Cardiac fibroblast (primary cell): ENCODE results near the gene CHMP1A.

ENCODE experiments used
- DNase-seq, 2 donors: peaks; one replicate each; pipeline versions ENCODE4 v3.0.0 to v3.0.0-alpha.2; 2010; ENCODE audit warnings: low read depth in 2 of 2
- H3K4me3 ChIP-seq, 2 donors: replicated peaks in 1 of 2; 1 replicate in 1 of 2; 2 replicates in 1 of 2; pipeline ENCODE4 v1.5.1; 2011; ENCODE audit warnings: low read depth in 2 of 2, low read length in 2 of 2, mild to moderate bottlenecking in 2 of 2, moderate library complexity in 1 of 2
- TF ChIP-seq, protein P1 (sequence below): IDR thresholded peaks from one replicate; pipeline ENCODE4 v1.5.1; 2011; ENCODE audit warnings: low read depth, mild to moderate bottlenecking, low read length, inconsistent platforms

CHMP1A gene

DNA sequence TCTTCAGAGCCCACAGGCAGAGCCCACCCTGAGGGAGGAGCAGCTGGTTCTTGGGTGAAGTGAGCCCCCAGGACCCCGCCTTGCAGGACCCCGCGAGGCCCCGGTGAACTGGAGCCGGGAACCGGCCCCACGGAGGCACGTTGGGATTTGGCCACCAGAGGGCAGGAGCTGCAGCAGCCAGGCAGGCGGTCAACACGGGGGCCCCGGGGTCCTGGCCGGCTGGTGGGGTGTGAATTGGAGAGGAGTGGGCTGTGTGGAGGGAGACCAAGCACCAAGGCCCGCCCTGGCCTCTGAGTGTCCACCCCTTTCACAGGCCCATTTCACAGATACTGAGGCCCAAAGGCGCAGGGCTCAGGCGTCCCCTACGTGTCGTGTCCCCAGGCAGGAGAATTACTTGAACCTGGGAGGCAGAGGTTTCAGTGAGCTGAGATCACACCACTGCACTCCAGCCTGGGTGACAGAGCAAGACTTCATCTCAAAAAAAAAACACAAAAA, 41.9 kb downstream of the CHMP1A start:
- H3K4me3 ChIP-seq, result no peak overlapping the region
- DNase-seq, result peak in 1 of 2 donors; percentile 26
- TF ChIP-seq, protein P1, sequence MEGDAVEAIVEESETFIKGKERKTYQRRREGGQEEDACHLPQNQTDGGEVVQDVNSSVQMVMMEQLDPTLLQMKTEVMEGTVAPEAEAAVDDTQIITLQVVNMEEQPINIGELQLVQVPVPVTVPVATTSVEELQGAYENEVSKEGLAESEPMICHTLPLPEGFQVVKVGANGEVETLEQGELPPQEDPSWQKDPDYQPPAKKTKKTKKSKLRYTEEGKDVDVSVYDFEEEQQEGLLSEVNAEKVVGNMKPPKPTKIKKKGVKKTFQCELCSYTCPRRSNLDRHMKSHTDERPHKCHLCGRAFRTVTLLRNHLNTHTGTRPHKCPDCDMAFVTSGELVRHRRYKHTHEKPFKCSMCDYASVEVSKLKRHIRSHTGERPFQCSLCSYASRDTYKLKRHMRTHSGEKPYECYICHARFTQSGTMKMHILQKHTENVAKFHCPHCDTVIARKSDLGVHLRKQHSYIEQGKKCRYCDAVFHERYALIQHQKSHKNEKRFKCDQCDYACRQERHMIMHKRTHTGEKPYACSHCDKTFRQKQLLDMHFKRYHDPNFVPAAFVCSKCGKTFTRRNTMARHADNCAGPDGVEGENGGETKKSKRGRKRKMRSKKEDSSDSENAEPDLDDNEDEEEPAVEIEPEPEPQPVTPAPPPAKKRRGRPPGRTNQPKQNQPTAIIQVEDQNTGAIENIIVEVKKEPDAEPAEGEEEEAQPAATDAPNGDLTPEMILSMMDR, result peak; percentile 76

- TF ChIP-seq, protein P1, result no peak
- H3K4me3 ChIP-seq, result no peak overlapping the region
- DNase-seq, result no peak
These were observed 42.3 kb downstream of the CHMP1A start for GRCh38 chr16:89615176-89615575.

DNA sequence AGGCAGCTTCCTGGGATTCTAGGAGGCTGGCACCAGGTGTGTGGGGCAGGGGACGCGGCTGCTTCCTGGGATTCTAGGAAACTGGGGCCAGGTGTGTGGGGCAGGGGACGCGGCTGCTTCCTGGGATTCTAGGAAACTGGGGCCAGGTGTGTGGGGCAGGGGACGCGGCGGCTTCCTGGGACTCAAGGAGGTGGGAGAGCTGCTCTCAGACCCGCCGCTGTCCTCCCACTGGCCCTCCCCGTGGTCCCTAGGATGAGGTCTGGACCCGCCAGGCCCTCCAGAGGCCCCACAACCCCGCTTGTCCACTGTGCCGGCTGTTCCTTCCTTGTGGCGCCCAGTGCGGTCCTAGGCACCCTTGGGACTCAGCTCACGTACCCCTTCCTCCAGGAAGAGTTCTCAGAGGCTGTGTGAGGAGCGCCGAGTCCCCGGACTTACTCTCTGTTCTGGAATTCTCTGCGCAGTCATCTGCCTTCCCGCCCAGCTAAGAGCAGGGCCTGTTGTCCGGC, 43.5 kb downstream of the CHMP1A start:
- no peak overlapping the region for H3K4me3 ChIP-seq
- no peak for DNase-seq
- TF ChIP-seq, protein P1, result no peak

DNA sequence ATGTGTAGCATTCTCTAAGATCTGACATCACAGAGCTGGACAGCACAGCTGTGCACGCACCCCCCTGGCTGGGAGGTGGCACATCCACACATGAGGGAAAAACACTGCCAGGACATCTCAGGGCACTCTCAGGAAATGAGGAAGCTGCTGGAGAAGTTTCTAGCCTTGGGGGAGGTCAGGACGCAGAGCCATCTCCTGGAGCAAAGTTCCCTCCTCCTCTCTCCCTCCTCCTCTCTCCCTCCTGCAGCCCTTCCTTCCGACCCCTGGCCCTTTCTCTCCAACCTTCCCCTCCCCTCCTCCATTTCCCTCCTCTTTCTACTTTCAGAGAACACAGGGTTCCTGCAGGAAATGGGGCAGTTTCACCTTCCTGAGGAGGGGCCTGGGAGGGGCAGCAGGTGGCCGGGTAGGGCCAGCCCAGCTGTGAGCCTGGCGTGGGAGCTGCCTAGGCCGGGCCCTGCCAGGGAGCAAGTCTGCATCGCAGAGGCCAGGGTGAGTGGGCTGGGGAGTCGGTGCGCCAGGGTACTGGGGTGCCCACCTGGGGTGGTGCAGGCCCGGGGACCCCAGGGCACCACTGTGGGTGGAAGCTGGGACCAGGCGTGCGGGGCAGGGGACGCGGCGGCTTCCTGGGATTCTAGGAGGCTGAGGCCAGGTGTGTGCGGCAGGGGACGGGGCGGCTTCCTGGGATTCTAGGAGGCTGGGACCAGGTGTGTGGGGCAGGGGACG, 44.1 kb downstream of the CHMP1A start, which contains the start of gene DPEP1:
Gene DPEP1, plus strand, starts transcription at position 412 of the 723 bp plus-strand sequence. CDS start 16,769 bp downstream, outside the sequence.
- H3K4me3 ChIP-seq, result no peak within 1 kb of the TSS
- no peak for DNase-seq
- TF ChIP-seq, protein P1, result no peak

- TF ChIP-seq, protein P1, result no peak
- DNase-seq, result no peak
- H3K4me3 ChIP-seq, result no peak overlapping the region
These were observed 44.9 kb downstream of the CHMP1A start for GRCh38 chr16:89612415-89613166.

- no peak overlapping the region for H3K4me3 ChIP-seq
- TF ChIP-seq, protein P1, result no peak
These were observed 47.4 kb downstream of the CHMP1A start for GRCh38 chr16:89610108-89610453.

More at GRCh38 chr16:89610108-89610453, 47.4 kb downstream of the CHMP1A start:
- no peak for DNase-seq
